Prostate gland (tissue), 2 donors: ENCODE results near the gene SOX1.

Experiments used
- CTCF ChIP-seq, 4 experiments: fragments of 200-600 bp in 2 of 4; fragments of 450-650 bp in 2 of 4; sonication (generic) in 2 of 4; IDR thresholded peaks; 1 replicate in 3 of 4; 2 replicates in 1 of 4; pipeline ENCODE4 v1.5.1; 2016 to 2019; ENCODE audit warnings: antibody characterized with exemption in 4 of 4, mild to moderate bottlenecking in 2 of 4, moderate library complexity in 2 of 4
- POLR2A ChIP-seq: fragments of 450-650 bp; IDR thresholded peaks from one replicate; pipeline ENCODE4 v1.6.1; 2016; ENCODE audit warnings: antibody characterized with exemption, mild to moderate bottlenecking
- POLR2AphosphoS5 ChIP-seq: sonication (generic); formaldehyde crosslinking; IDR thresholded peaks from one replicate; pipeline ENCODE4 v1.6.1; 2017; ENCODE audit warnings: antibody characterized with exemption

DNA sequence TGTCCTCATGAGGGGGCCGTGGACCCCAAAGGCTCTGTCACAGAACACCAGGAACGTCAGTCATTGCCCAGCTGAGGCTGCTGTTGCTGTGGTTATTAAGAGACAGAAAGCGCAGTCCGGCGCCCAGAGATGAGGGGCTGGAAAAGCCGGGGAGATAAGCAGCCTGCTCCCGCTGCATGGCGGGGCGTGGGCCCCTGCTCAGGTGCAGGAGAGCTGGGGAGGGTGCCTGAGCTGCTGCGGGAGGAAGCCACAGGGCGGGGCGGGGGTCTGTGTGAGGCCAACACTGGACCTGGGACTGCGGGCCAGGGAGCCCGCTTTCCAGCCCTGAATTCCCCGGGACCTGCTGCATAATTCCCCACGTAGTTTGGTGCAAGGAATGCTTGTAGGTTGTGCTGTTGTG is 11.3 kb downstream of the SOX1 start:
- TF ChIP-seq POLR2A (no peak), CTCF (IDR thresholded peaks at IDR 0.05) (no peak), POLR2AphosphoS5 (no peak)
